ENCODE data around the gene CDX1.
"Not testable (repeated sequence)": the region's sequence is repeated elsewhere in the genome, so short reads cannot be mapped to it uniquely, and the experiment has no call there.

CDX1 gene

GRCh38 chr5:150227606-150228273 lies 61.2 kb downstream of the CDX1 start:
- TF ChIP-seq CTCF (conservative IDR thresholded peaks at IDR 0.05), result no peak
- no peak overlapping the region for H3K27ac ChIP-seq

DNA sequence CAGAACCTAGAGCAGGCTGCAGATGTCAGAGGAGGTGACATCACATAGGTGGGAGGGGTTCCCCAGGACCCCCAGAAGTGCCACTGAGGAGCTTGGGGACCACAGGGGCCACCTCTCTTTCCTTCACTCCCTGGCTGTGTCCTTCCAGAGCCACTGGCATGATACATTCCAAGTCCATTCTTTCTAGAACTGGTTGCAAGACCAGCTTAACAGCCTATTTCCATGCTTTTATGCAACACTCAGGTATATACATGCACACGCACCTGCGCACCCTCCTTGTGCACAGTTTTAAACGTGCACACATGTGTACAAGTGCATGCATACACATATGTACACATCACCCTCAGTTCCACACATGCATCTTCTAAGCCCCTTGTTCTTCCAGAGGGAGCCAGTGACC lies 63.0 kb downstream of the CDX1 start:
- TF ChIP-seq CTCF (conservative IDR thresholded peaks at IDR 0.05), result no peak
- H3K27ac ChIP-seq, result no peak overlapping the region

- H3K27ac ChIP-seq, result no peak overlapping the region
- no peak for TF ChIP-seq CTCF (conservative IDR thresholded peaks at IDR 0.05)
Measured at GRCh38 chr5:150230842-150231241, 64.3 kb downstream of the CDX1 start.

GRCh38 chr5:150233706-150234105 lies 67.1 kb downstream of the CDX1 start:
- not testable (repeated sequence) for H3K27ac ChIP-seq
